ENCODE data around the gene HK1.

DNA sequence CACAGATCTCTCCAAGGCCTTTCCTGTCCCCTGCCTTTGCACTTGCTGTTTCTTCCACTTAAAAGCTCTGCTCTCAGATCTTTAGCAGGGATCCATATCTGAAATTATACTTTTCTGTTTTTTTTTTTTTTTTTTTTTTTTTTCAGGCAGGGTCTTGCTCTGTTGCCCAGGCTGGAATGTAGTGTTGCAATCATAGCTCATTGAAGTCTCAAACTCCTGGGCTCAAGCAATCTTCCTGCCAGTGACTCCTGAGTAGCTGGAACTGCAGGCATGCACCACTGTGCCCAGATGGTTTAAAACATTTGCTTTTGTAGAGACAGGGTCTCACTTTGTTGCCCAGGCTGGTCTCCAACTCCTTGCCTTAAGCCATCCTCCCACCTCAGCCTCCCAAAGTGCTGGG lies 167.9 kb downstream of the HK1 start:
- TF ChIP-seq POLR2A (IDR thresholded peaks at IDR 0.05; ENCODE audit: low read length) = no peak
- no peak for TF ChIP-seq GATA1 (IDR thresholded peaks at IDR 0.05; ENCODE audit: low read depth, low read length)
